ENCODE measurements around the gene GRAMD1C. TPM values are rescaled to one million over a fixed set of nuclear protein-coding genes. Genes with fewer than 3 reads are reported as not detected.
A peak's percentile ranks its signal among the peaks of the same experiment; 100 is the strongest.
"Not testable (repeated sequence)": the region's sequence is repeated elsewhere in the genome, so short reads cannot be mapped to it uniquely, and the experiment has no call there.

GRAMD1C gene
- total RNA-seq, 1 experiment from 2014 or later: 0.79 TPM

DNA sequence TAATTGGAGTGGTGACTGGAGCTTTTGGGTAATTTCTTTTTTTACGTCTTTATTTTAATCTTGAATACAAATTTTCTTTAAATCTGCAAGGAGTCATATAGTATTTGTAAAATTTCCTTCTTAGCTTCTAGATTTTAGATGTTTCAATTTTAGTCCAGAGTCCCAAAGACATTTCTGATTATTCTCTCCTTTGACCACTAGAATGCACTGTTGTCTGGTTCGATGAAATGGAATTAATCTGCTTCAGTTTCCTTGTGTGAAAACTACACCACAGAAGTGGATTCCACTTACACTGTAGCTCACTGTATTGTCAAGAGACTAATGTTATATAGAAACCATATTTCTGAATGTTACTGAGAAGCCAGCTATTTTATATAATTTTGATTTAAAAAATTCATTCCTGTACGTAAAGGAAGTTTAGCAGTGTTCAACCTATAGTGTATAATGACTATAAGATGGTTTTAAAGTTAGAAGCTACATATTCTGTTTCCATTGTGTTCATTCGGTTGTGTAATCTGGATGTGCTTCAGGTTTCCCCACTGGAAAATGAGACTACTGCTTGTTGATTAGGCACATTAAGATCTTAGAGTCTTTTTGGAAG lies 6.1 kb downstream of the GRAMD1C start:
- Mint-ChIP-seq H3K27ac (ENCODE audit: low read depth, unreplicated experiment) (no peak overlapping the region), H3K27me3 (ENCODE audit: insufficient read depth, unreplicated experiment) (no peaks in the 10 kb centered on the region), H3K36me3 (ENCODE audit: insufficient read depth, unreplicated experiment) (no peaks in the 10 kb centered on the region), H3K4me3 (ENCODE audit: unreplicated experiment) (no peak overlapping the region), H3K9me3 (ENCODE audit: unreplicated experiment) (no peaks in the 10 kb centered on the region), H3K4me1 (ENCODE audit: insufficient read depth, unreplicated experiment) (no peaks in the 10 kb centered on the region)
- no TSS peak for BruUV-seq (replicated peaks)
- TF ChIP-seq, protein P1, sequence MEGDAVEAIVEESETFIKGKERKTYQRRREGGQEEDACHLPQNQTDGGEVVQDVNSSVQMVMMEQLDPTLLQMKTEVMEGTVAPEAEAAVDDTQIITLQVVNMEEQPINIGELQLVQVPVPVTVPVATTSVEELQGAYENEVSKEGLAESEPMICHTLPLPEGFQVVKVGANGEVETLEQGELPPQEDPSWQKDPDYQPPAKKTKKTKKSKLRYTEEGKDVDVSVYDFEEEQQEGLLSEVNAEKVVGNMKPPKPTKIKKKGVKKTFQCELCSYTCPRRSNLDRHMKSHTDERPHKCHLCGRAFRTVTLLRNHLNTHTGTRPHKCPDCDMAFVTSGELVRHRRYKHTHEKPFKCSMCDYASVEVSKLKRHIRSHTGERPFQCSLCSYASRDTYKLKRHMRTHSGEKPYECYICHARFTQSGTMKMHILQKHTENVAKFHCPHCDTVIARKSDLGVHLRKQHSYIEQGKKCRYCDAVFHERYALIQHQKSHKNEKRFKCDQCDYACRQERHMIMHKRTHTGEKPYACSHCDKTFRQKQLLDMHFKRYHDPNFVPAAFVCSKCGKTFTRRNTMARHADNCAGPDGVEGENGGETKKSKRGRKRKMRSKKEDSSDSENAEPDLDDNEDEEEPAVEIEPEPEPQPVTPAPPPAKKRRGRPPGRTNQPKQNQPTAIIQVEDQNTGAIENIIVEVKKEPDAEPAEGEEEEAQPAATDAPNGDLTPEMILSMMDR (IDR thresholded peaks at IDR 0.05; ENCODE audit: unreplicated experiment): peak; percentile 36
- ChIA-PET CTCF (interaction anchor here (0.6 to 11.7 kb wide), 33 partner anchors 10 to 613 kb away, joined by 3 to 313 read pairs (median 4); partner anchors contain the start of genes CCDC191 and NAA50), POLR2A (interaction anchor here (0.7 to 2.0 kb wide), 5 partner anchors 14 to 211 kb away, joined by 3 to 10 read pairs (median 3); partner anchors contain the start of genes CCDC191 and QTRT2)
- intact Hi-C loops (cut with micrococcal nuclease): loop anchor here (1.0 to 10.0 kb wide), 3 partner anchors 69 to 490 kb away; no protein-coding TSS in a partner anchor
- peak; percentile 65 for DNase-seq (ENCODE audit: unreplicated experiment)

DNA sequence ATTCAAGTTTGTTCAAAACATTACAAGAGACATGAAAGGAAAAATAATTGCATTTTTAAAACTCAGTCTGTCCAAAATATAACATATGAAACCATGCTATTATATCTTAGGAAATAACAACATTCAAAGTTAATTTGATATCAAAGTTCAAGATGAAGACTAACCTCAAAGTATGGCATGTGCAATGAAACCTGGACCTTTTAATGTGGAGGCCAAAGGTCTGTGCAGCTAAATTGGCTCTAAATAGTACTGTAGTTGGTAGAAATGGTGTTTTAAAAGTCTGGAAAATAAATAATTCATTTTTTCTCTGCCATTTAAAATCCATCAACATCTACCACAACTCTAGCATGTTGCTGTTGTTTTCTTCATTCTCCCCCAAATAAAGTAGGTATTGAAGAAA lies 8.7 kb downstream of the GRAMD1C start:
- BruUV-seq (replicated peaks): no TSS peak
- no peaks in the 10 kb centered on the region for H3K4me1 Mint-ChIP-seq (ENCODE audit: insufficient read depth, unreplicated experiment)
- H3K27ac Mint-ChIP-seq (ENCODE audit: low read depth, unreplicated experiment): no peak overlapping the region
- CTCF ChIA-PET: interaction anchor here (0.7 to 11.7 kb wide), 9 partner anchors 9 to 111 kb away, joined by 3 to 313 read pairs (median 5); partner anchors contain the start of gene GRAMD1C
- no peaks in the 10 kb centered on the region for H3K9me3 Mint-ChIP-seq (ENCODE audit: unreplicated experiment)
- no peak for DNase-seq (ENCODE audit: unreplicated experiment)
- H3K4me3 Mint-ChIP-seq (ENCODE audit: unreplicated experiment): no peak overlapping the region
- TF ChIP-seq, protein P1 (IDR thresholded peaks at IDR 0.05; ENCODE audit: unreplicated experiment): no peak
- H3K36me3 Mint-ChIP-seq (ENCODE audit: insufficient read depth, unreplicated experiment): no peaks in the 10 kb centered on the region
- intact Hi-C loops (cut with micrococcal nuclease): loop anchor here (10.0 kb wide), 2 partner anchors 308 to 488 kb away; no protein-coding TSS in a partner anchor
- POLR2A ChIA-PET: interaction anchor here (1.0 kb wide), 1 partner anchor 34 kb away, joined by 4 read pairs; no protein-coding TSS in a partner anchor
- no peaks in the 10 kb centered on the region for H3K27me3 Mint-ChIP-seq (ENCODE audit: insufficient read depth, unreplicated experiment)

DNA sequence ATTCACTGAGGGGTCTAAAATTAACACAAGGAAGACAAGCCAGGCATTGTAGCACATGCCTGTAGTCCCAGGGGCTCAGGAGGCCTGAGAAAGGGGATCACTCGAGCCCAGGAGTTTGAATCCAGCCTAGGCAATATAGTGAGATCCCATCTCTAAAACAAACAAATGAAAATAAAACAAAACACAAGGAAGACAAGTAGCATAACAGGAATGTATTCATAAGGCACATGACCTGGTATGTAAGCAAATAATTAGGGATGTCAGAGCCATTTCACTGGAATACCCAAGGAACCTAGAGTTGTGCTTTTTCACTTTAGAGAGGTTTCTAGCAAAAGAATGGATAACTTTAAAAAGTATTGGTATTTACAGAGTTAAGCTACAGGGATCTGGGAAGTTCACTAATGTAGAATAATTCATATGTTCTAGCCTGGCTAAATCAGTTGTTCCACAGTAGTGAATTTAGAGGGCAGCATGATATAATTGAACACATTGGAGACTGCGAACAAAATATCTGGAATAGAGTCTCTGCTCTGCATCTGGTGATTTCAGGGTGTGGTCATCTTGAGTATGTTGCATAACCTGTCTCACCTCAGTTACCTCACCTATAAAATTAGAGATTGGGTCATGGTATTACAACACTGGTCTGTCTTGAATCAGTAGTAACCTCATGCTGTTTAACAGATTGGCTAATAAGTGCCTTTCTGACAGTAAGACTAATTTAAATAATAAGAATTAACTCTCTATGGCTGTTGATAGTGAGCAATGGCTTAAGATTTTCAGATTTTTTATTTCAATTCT lies 9.3 kb downstream of the GRAMD1C start:
- BruUV-seq (replicated peaks): no TSS peak
- TF ChIP-seq, protein P1 (IDR thresholded peaks at IDR 0.05; ENCODE audit: unreplicated experiment): no peak
- ChIA-PET CTCF (interaction anchor here (1.1 to 11.7 kb wide), 5 partner anchors 13 to 103 kb away, joined by 3 to 313 read pairs (median 6); no protein-coding TSS in a partner anchor), POLR2A (no interaction called here)
- H3K27me3 Mint-ChIP-seq (ENCODE audit: insufficient read depth, unreplicated experiment): no peaks in the 10 kb centered on the region
- intact Hi-C loops (cut with micrococcal nuclease): loop anchor here (10.0 kb wide), 2 partner anchors 307 to 487 kb away; no protein-coding TSS in a partner anchor
- DNase-seq (ENCODE audit: unreplicated experiment): peak; percentile 75
- H3K36me3 Mint-ChIP-seq (ENCODE audit: insufficient read depth, unreplicated experiment): no peaks in the 10 kb centered on the region
- H3K27ac Mint-ChIP-seq (ENCODE audit: low read depth, unreplicated experiment): no peak overlapping the region
- no peak overlapping the region for H3K4me3 Mint-ChIP-seq (ENCODE audit: unreplicated experiment)
- no peaks in the 10 kb centered on the region for H3K9me3 Mint-ChIP-seq (ENCODE audit: unreplicated experiment)
- no peaks in the 10 kb centered on the region for H3K4me1 Mint-ChIP-seq (ENCODE audit: insufficient read depth, unreplicated experiment)

DNA sequence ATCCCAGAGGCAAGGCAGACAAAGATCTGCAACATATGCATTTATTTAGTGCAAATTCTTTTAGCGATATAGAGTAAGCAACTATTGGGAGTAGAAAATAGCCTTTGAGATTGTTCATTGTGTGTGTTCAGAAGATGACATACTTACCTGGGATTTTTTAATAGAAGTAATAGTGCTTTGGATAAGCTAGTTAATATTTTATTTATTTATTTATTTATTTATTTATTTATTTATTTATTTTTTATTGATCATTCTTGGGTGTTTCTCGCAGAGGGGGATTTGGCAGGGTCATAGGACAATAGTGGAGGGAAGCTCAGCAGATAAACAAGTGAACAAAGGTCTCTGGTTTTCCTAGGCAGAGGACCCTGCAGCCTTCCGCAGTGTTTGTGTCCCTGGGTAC lies 10.5 kb downstream of the GRAMD1C start:
- H3K27ac Mint-ChIP-seq (ENCODE audit: low read depth, unreplicated experiment); H3K4me1 Mint-ChIP-seq (ENCODE audit: insufficient read depth, unreplicated experiment); POLR2A ChIA-PET; DNase-seq (ENCODE audit: unreplicated experiment); H3K27me3 Mint-ChIP-seq (ENCODE audit: insufficient read depth, unreplicated experiment); H3K4me3 Mint-ChIP-seq (ENCODE audit: unreplicated experiment); H3K36me3 Mint-ChIP-seq (ENCODE audit: insufficient read depth, unreplicated experiment); BruUV-seq (replicated peaks); H3K9me3 Mint-ChIP-seq (ENCODE audit: unreplicated experiment): not testable (repeated sequence)
- CTCF ChIA-PET: interaction anchor here (0.6 kb wide), 1 partner anchor 58 kb away, joined by 3 read pairs; no protein-coding TSS in a partner anchor
- intact Hi-C loops (cut with micrococcal nuclease): loop anchor here (10.0 kb wide), 2 partner anchors 306 to 486 kb away; no protein-coding TSS in a partner anchor

DNA sequence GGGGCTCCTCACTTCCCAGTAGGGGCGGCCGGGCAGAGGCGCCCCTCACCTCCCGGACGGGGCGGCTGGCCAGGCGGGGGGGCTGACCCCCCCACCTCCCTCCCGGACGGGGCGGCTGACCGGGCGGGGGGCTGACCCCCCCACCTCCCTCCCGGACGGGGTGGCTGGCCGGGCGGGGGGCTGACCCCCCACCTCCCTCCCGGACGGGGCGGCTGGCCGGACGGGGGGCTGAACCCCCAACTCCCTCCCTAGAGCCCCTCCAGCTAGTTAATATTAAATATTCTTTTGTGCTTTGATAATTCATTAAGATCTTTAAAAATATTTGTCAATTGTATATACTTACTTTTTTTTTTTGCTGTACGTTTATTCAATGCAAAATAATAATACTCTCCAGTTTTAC lies 11.3 kb downstream of the GRAMD1C start:
- H3K27ac Mint-ChIP-seq (ENCODE audit: low read depth, unreplicated experiment); DNase-seq (ENCODE audit: unreplicated experiment); POLR2A ChIA-PET; H3K4me1 Mint-ChIP-seq (ENCODE audit: insufficient read depth, unreplicated experiment); H3K4me3 Mint-ChIP-seq (ENCODE audit: unreplicated experiment); H3K9me3 Mint-ChIP-seq (ENCODE audit: unreplicated experiment); H3K36me3 Mint-ChIP-seq (ENCODE audit: insufficient read depth, unreplicated experiment); CTCF ChIA-PET; H3K27me3 Mint-ChIP-seq (ENCODE audit: insufficient read depth, unreplicated experiment); BruUV-seq (replicated peaks): not testable (repeated sequence)
- intact Hi-C loops (cut with micrococcal nuclease): loop anchor here (10.0 kb wide), 2 partner anchors 305 to 485 kb away; no protein-coding TSS in a partner anchor

DNA sequence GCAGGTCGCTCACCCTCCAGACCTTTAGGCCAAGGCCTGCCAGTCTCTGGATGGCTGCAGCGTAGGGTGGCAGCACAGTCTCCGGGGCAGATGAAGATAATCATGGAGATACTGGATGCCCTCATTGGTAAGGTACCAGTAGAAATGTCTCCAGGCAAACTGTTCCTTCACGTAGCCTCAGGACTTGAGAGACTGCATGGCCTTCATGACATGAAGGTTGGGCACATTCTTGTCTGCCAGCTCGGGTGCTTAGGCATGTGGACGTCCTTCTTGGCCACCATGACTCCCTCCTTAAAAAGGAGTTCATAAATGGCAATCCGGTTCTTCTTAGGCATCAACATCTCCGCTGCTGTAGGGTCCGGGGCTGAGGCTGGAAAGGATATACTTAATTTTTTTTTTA lies 11.8 kb downstream of the GRAMD1C start:
- POLR2A ChIA-PET; intact Hi-C loops (cut with micrococcal nuclease); H3K9me3 Mint-ChIP-seq (ENCODE audit: unreplicated experiment); CTCF ChIA-PET; BruUV-seq (replicated peaks); H3K4me1 Mint-ChIP-seq (ENCODE audit: insufficient read depth, unreplicated experiment); DNase-seq (ENCODE audit: unreplicated experiment); H3K27me3 Mint-ChIP-seq (ENCODE audit: insufficient read depth, unreplicated experiment); H3K27ac Mint-ChIP-seq (ENCODE audit: low read depth, unreplicated experiment); H3K4me3 Mint-ChIP-seq (ENCODE audit: unreplicated experiment); H3K36me3 Mint-ChIP-seq (ENCODE audit: insufficient read depth, unreplicated experiment): not testable (repeated sequence)
